Measurements from ENCODE around the gene ARHGAP15.

Gene ARHGAP15

DNA sequence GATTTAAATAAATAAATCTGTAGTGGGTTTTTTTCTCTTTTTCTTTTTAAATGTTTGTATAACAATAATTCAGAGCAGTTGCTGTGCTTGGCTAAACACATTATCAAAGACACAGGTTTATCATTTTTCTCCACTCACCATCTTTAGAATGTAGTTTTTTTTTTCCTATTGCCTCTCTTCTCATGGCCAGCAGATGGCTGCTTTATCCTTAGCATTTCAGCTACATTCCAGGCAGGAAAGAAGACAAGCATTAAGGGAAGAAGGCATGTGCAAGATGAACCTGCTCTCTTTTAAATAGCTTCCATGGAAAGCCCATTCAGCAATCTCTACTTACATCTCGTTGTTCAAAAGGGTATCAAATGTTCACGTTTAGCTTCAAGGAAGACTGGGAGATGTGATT, 42.6 kb downstream of the ARHGAP15 start:
- DNase-seq (ENCODE audit: low spot score) = no peak

GRCh38 chr2:143175438-143175837, 46.2 kb downstream of the ARHGAP15 start:
- DNase-seq (ENCODE audit: low spot score) = no peak

- DNase-seq (ENCODE audit: low spot score) = no peak
These were observed 47.4 kb downstream of the ARHGAP15 start for GRCh38 chr2:143176606-143177005.

GRCh38 chr2:143177096-143177786, 48.0 kb downstream of the ARHGAP15 start:
- peak; percentile 5 for DNase-seq (ENCODE audit: low spot score)

GRCh38 chr2:143181494-143181893, 52.3 kb downstream of the ARHGAP15 start:
- no peak for DNase-seq (ENCODE audit: low spot score)

GRCh38 chr2:143182649-143183048, 53.4 kb downstream of the ARHGAP15 start:
- no peak for DNase-seq (ENCODE audit: low spot score)

GRCh38 chr2:143183804-143184463, 54.7 kb downstream of the ARHGAP15 start:
- no peak for DNase-seq (ENCODE audit: low spot score)

DNA sequence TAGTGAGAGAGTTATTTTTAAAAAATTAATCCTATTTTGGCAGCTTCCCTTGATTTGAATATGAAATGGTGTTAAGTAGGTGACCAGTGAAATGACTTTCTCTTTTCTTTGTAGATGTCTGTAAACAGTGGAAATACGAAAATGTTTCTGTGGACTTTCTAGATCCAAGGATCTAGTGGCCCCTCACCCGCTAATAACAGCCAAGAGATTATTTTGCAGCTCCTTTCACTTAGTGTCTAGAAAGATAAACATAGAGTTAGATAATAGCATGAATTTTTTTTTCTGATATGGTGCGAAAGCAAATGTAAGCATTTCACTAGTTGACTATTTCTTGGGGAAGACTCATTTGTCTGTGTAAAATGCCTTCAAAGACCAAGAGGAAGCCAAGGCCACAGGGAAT, 57.7 kb downstream of the ARHGAP15 start:
- no peak for DNase-seq (ENCODE audit: low spot score)

- no peak for DNase-seq (ENCODE audit: low spot score)
These were observed 61.2 kb downstream of the ARHGAP15 start for GRCh38 chr2:143190431-143190830.

DNA sequence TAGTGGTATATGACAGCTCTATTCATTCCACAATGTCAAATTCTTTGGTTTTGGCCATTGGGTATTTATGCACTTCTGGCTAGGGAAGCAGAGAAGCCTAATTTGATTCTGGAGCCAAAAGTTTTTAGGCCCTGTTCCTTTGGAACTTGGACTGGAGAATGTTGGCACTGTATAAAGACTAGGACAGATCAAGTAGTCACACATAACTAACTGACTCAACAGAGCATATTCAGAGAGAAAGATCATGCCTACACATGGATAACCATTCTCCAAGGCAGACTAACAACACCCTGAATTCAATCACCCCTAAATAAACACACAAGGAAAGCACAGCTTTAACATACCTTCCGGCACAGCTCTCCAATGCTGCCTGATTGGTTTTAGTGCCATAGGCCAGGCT, 62.9 kb downstream of the ARHGAP15 start:
- DNase-seq (ENCODE audit: low spot score) = no peak

DNA sequence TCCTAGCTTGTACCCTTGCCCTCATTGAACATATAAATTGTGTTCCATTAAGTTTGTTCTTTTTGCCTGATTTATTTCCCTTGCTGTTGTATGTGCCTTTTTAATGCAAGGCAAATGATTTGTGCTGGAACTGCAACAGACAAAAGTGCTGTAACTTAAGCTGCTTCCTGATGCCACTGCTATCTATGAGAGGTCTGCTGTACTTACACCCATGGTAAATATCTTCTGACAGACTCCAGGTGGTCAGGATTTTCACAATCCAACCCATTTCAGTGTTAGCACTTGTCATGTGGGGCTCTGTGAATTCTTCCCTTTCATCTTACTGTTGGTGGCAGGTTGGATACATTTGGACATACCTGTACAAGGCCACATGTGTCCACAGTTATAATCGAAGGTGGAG, 63.5 kb downstream of the ARHGAP15 start:
- no peak for DNase-seq (ENCODE audit: low spot score)

DNA sequence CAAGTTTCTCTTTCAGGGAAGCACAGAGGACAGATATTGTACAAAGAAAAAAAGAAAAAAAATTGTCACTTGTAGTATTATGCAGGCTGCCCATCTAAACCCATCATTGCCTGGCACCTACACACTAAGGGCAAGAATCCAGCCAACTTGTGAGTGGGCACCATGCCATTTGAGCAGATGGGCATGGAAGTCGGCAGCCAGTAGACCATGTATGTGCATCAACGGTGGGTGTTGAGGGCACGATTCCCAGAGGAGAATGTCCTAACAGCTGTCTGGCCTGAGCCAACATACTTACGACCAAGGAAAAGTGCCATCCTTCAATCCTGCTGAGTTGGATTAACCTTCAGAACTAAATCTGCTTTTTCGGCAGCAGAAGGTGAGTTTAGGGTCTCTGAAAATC, 63.9 kb downstream of the ARHGAP15 start:
- DNase-seq (ENCODE audit: low spot score) = no peak

DNA sequence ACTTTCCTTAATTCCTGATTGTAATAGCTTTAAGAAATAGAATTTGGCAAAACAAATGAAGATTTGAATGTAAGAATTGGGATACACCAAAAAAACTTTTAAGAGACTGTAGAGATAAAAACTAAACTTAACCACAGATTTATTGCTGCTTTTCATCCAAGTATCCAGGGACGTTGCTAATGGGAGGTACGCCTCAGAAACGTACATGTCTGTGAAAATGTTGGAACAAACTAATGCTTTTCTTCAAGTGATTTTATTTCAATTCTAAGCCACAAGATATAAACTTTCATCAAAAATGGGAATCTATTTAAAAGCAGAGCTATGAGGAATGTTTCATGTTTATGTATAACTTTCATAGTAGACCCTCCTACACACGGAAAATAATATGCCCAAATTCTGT, 66.3 kb downstream of the ARHGAP15 start:
- DNase-seq (ENCODE audit: low spot score) = no peak

DNA sequence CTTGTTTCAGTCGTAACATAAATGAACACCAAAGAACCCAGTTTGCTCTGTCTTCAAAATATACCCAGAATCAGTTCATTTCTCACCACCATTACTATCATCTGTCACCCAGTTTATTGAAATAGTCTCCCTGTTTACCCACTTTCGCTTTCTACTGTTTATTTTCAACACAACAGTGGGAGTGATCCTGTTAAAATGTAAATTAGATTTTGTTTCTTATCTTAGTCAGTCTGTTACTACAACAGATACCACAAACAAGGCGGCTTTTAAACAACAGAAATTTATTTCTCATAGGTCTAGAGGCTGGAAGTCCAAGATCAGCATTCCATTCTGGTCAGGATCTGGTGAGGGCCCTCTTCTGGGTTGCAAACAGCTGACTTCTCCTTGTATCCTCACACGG, 74.8 kb downstream of the ARHGAP15 start:
- DNase-seq (ENCODE audit: low spot score) = no peak

GRCh38 chr2:143205106-143205764, 76.0 kb downstream of the ARHGAP15 start:
- peak; percentile 18 for DNase-seq (ENCODE audit: low spot score)

- DNase-seq (ENCODE audit: low spot score) = no peak
These were observed 80.6 kb downstream of the ARHGAP15 start for GRCh38 chr2:143209570-143210445.

GRCh38 chr2:143210446-143210819, 81.2 kb downstream of the ARHGAP15 start:
- DNase-seq (ENCODE audit: low spot score) = no peak

GRCh38 chr2:143217512-143218115, 88.4 kb downstream of the ARHGAP15 start:
- no peak for DNase-seq (ENCODE audit: low spot score)

DNA sequence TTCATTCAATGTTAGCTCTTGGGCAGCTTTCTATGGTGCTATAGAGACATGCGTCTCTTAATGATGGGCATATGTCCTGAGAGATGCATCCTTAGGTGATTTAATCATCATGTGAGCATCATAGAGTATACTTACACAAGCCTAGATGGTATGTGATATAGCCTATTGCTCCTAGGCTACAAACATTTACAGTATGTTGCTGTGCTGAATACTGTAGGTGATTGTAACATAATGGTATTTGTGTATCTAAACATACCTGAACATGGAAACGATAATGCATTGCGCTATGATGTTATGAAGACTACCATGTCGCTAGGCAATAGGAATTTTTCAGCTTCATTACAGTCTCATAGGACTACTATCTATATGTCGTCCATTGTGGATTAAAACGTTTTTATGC, 89.4 kb downstream of the ARHGAP15 start:
- no peak for DNase-seq (ENCODE audit: low spot score)

DNA sequence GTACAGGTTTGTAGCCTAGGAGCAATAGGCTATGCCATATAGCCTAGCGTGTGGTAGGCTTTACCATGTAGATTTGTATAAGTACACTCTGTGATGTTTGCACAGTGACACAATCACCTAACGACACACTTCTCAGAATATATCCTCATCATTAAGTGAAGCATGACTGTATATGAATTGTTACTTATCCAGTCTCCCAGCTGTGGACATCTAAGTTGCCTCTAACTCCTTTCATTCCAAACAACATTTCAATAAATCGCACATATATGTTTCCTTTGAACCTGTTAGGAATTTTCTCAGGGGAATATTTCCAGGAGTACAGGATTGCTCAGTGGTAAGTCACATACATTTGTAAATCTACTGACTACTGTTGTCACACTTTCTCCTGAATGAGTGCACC, 90.0 kb downstream of the ARHGAP15 start:
- DNase-seq (ENCODE audit: low spot score) = no peak

- no peak for DNase-seq (ENCODE audit: low spot score)
These were observed 94.3 kb downstream of the ARHGAP15 start for GRCh38 chr2:143223556-143223955.

- DNase-seq (ENCODE audit: low spot score) = no peak
These were observed 96.7 kb downstream of the ARHGAP15 start for GRCh38 chr2:143225931-143226330.
